Activated CD4-positive, alpha-beta T cell treated with anti-CD3 and anti-CD28 coated beads, Interleukin-2, amount 50 U/mL, for 16 hours (primary cell): ENCODE measurements around the gene CDK16.
"Not testable (repeated sequence)": the region's sequence is repeated elsewhere in the genome, so short reads cannot be mapped to it uniquely, and the experiment has no call there.

Experiments used
- DNase-seq: peaks from one replicate; pipeline ENCODE4 v3.0.0-alpha.2; 2020

The CDK16 gene

DNA sequence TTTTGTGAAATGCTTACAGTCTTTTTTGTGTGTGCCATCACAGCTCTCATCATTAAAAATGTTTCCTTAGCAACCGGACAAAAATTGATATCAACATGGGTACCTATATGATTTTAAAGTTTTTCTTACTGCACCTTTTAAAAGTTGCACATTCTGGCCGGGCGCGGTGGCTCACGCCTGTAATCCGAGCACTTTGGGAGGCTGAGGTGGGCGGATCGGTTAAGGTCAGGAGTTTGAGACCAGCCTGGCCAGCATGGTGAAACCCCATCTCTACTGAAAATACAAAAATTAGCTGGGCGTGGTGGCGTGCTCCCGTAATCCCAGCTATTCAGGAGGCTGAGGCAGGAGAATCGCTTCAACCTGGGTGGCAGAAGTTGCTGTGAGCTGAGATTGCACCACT, 39.1 kb downstream of the CDK16 start:
- not testable (repeated sequence) for DNase-seq

DNA sequence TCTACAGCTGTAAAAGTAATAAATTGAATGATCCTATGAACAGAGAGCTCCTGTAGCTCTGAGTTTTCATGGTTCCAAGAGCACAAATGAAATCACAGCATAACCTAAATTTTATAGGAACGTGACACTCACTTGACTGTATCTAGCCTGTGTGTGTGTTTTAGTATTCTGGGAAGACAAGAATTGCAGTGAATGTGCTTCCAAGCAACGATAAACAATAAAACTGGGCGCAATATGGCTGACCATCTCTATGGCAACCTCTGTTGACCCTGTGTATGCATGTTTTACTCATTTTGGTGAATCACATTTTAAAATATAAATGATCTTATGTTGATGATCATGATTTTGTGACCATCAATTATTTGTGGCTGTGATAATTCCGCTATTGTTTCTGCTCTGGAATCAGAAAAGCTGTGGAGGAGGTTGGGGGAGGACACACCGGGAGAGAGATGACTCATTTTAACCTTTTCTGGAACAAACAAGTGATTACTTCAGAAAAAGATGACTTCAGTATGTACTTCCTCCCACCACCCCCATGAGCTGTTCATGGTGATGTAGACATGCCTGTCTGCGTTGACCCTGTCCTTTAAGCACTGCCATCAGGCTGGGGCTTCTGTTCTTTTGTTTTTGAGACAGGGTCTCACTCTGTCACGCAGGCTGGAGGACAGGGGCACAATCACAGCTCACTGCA, 46.1 kb downstream of the CDK16 start:
- peak; percentile 51 for DNase-seq

GRCh38 chrX:47266643-47267042, 48.2 kb downstream of the CDK16 start:
- DNase-seq: no peak

DNA sequence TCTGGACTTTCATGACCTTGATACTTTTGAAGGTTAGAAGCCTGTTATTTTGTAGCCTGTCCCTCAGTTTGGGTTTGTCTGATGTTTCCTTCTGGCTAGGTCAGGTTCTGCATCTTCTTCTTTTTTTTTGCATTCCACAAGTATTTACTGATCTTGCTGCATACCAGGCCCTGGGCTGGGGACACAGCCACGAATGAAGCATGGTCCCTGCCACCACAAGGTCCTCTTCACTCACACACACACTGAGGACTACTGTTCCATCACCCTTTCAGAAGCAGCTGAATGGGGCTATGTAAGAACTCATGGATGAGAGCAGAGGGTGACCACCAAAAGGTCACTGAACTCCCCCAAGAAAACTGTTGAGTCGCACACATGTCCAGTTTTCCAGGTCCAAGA, 53.5 kb downstream of the CDK16 start:
- no peak for DNase-seq

DNA sequence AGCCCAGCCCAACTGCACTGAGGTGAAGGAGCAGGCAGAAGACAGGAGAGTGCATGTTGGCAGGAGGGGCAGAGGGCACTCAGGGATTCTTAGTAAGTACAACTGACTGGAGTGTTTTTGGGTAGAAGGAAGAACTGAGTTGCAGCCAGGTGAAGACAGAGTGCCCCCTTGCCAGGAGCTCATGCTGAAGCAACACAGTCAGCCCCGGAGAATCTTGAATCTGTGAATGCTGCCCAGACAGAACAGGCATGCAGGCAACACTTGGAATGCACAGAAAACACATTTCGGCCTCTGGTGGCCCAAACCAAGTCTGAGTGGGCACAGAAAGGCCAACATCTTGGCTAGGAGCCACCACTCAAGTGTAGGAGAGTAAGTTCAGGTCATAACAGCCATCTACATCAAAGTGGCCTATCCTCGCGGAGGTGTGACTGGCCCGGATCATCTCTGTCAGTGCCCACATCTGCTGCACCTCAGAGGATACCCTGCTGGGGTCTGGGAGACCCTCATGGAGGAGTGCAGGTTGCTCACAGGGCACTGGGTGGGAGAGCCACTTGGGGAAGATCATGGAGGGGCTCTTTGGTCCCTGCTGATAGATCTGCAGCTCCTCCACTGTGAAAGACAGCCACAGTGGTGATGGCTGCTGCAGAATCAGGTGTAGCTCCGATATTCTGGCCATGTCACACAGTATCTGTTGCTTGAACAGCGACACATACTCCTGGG, 54.7 kb downstream of the CDK16 start:
- no peak for DNase-seq

GRCh38 chrX:47278691-47279090, 60.2 kb downstream of the CDK16 start:
- no peak for DNase-seq
